ENCODE results near the gene ACSF3. TPM values are rescaled to one million over a fixed set of nuclear protein-coding genes. Genes with fewer than 3 reads are reported as not detected.

Gene ACSF3
- total RNA-seq, 1 experiment from 2014 or later, result 39.2 TPM

DNA sequence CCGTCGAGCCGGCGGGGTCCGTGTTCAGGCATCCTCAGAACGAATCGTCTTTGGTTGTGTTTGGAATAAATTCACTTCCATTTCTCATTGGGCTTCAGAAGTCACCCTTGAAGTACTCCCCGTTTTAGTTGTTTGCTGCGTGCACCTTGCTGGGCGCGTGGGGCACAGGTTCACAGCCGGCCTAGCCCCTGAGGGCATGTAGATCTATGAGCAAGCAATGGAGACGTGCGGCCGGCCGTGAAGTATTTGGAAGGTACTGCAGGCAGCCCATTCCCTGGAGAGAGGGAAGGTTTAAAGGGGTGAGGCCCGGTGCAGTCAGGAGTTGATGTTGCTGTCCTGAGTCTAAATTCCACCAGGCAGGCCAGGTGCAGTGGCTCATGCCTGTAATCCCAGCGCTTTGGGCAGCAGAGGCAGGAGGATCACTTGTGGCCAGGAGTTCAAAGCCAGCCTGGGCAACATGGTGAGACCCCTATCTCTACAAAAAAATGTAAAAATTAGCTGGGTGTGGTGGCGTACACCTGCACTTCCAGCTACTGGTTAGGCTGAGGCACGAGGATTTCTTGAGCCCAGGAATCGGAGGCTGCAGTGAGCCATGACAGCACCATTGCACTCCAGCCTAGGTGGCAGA, 714 bp downstream of the ACSF3 start:
- Mint-ChIP-seq H3K27ac (ENCODE audit: low read depth, unreplicated experiment) (peak overlapping the region; percentile 84), H3K4me1 (ENCODE audit: insufficient read depth, unreplicated experiment) (peaks cover 10% of the 10 kb centered on the region), H3K27me3 (ENCODE audit: insufficient read depth, unreplicated experiment) (peaks cover 29% of the 10 kb centered on the region), H3K4me3 (ENCODE audit: unreplicated experiment) (peak overlapping the region; percentile 88), H3K9me3 (ENCODE audit: unreplicated experiment) (no peaks in the 10 kb centered on the region), H3K36me3 (ENCODE audit: insufficient read depth, unreplicated experiment) (no peaks in the 10 kb centered on the region)
- intact Hi-C loops (cut with micrococcal nuclease), result no loop called here
- ChIA-PET POLR2A (interaction anchor here (0.7 to 1.5 kb wide), 7 partner anchors 43 to 644 kb away, joined by 3 to 6 read pairs (median 4); partner anchors contain the start of gene MVD), CTCF (no interaction called here)
- TF ChIP-seq, protein P1, sequence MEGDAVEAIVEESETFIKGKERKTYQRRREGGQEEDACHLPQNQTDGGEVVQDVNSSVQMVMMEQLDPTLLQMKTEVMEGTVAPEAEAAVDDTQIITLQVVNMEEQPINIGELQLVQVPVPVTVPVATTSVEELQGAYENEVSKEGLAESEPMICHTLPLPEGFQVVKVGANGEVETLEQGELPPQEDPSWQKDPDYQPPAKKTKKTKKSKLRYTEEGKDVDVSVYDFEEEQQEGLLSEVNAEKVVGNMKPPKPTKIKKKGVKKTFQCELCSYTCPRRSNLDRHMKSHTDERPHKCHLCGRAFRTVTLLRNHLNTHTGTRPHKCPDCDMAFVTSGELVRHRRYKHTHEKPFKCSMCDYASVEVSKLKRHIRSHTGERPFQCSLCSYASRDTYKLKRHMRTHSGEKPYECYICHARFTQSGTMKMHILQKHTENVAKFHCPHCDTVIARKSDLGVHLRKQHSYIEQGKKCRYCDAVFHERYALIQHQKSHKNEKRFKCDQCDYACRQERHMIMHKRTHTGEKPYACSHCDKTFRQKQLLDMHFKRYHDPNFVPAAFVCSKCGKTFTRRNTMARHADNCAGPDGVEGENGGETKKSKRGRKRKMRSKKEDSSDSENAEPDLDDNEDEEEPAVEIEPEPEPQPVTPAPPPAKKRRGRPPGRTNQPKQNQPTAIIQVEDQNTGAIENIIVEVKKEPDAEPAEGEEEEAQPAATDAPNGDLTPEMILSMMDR (IDR thresholded peaks at IDR 0.05; ENCODE audit: unreplicated experiment), result no peak
- DNase-seq (ENCODE audit: unreplicated experiment), result peak; percentile 40
- TSS peak; percentile 55 for BruUV-seq (replicated peaks)

DNA sequence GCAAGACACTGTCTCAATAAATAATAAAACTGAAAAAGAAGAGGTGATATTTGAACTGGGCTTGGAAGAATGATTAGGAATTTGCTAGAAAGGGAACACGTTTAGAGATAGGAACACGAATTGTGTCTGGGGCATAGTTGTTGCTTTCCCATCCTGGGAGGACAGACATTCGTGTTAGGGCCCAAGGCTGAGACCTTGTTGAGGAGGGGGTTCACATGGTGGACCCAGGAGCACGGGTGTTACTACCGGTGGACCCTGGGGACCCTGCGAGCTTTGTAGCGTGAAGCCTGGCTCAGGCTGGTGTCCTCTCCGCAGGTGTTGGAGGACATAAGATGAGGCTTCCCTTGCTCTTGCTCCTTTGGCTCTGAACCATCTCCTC, 1.2 kb downstream of the ACSF3 start:
- ChIA-PET CTCF (interaction anchor here (0.6 kb wide), 1 partner anchor 279 kb away, joined by 3 read pairs; no protein-coding TSS in a partner anchor), POLR2A (interaction anchor here (0.7 kb wide), 1 partner anchor 149 kb away, joined by 3 read pairs; no protein-coding TSS in a partner anchor)
- TF ChIP-seq, protein P1 (IDR thresholded peaks at IDR 0.05; ENCODE audit: unreplicated experiment), result no peak
- H3K36me3 Mint-ChIP-seq (ENCODE audit: insufficient read depth, unreplicated experiment), result no peaks in the 10 kb centered on the region
- BruUV-seq (replicated peaks), result no TSS peak
- H3K27me3 Mint-ChIP-seq (ENCODE audit: insufficient read depth, unreplicated experiment), result peaks cover 24% of the 10 kb centered on the region
- intact Hi-C loops (cut with micrococcal nuclease), result no loop called here
- H3K9me3 Mint-ChIP-seq (ENCODE audit: unreplicated experiment), result no peaks in the 10 kb centered on the region
- H3K27ac Mint-ChIP-seq (ENCODE audit: low read depth, unreplicated experiment), result peak overlapping the region; percentile 84
- H3K4me1 Mint-ChIP-seq (ENCODE audit: insufficient read depth, unreplicated experiment), result peaks cover 10% of the 10 kb centered on the region
- no peak for DNase-seq (ENCODE audit: unreplicated experiment)
- H3K4me3 Mint-ChIP-seq (ENCODE audit: unreplicated experiment), result peak overlapping the region; percentile 88

DNA sequence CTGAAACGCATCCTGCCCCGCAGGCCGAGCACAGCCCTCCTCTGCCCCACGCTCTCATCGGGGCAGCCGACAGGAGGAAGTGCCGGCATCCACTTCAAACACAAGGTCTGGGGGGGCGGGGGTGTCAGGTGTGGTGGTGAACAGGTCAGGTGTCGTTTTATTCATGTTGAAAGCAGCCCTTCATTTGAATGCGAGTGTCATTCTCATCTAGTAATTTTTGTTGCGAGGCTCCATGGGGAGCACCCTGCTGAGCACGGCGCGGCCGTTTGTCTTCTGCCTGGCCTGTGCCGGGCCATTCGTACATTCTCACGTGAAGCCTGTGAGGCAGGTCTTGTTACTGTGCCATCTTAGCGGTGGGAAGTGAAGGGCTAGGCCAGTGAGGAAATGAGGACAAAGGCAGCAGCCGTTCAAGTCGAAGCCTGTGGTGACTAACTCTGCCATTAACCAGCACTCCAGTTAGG, 1.9 kb downstream of the ACSF3 start:
- no peak for DNase-seq (ENCODE audit: unreplicated experiment)
- intact Hi-C loops (cut with micrococcal nuclease), result no loop called here
- Mint-ChIP-seq H3K36me3 (ENCODE audit: insufficient read depth, unreplicated experiment) (no peaks in the 10 kb centered on the region), H3K27me3 (ENCODE audit: insufficient read depth, unreplicated experiment) (peaks cover 18% of the 10 kb centered on the region), H3K4me1 (ENCODE audit: insufficient read depth, unreplicated experiment) (peaks cover 10% of the 10 kb centered on the region), H3K4me3 (ENCODE audit: unreplicated experiment) (peak overlapping the region; percentile 88), H3K9me3 (ENCODE audit: unreplicated experiment) (no peaks in the 10 kb centered on the region), H3K27ac (ENCODE audit: low read depth, unreplicated experiment) (no peak overlapping the region)
- no TSS peak for BruUV-seq (replicated peaks)
- POLR2A ChIA-PET, result no interaction called here
- TF ChIP-seq, protein P1 (IDR thresholded peaks at IDR 0.05; ENCODE audit: unreplicated experiment), result no peak
- CTCF ChIA-PET, result interaction anchor here (0.6 kb wide), 1 partner anchor 280 kb away, joined by 3 read pairs; no protein-coding TSS in a partner anchor

DNA sequence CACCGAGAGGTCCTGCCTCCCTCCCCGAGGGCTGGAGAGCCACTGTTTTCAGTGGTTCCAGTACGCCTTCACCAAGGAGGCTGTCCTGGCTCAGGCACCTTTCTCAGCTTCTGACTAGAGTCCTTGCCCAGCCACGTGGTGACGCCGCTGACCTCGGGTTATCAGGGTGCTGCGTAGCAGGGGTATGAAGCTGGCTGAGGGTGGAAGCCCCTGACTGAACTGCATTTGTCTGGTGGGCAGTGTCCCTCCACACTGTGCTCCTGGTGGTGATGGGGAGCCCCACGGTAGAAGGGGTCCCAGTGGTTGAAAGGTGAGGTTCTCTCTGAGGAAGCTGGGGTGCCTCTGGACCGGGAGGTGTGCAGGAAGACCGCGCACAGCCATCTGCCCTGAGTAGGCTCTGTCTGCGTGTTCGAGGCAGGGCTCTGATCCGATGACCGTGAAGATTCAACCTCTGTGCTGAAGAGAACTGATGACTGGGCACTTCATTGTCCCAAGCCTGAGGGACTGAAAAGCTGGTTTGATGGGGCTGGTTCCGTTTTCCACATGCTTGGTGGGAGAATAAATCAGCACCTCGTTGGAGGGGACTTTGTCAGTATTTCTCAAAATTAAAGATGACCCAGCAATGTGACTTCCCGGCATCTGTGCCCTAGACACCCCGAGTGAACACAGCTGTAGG, 2.5 kb downstream of the ACSF3 start:
- no TSS peak for BruUV-seq (replicated peaks)
- no peaks in the 10 kb centered on the region for H3K36me3 Mint-ChIP-seq (ENCODE audit: insufficient read depth, unreplicated experiment)
- no peak for DNase-seq (ENCODE audit: unreplicated experiment)
- ChIA-PET CTCF (no interaction called here), POLR2A (no interaction called here)
- peaks cover 10% of the 10 kb centered on the region for H3K4me1 Mint-ChIP-seq (ENCODE audit: insufficient read depth, unreplicated experiment)
- TF ChIP-seq, protein P1 (IDR thresholded peaks at IDR 0.05; ENCODE audit: unreplicated experiment), result no peak
- H3K4me3 Mint-ChIP-seq (ENCODE audit: unreplicated experiment), result no peak overlapping the region
- intact Hi-C loops (cut with micrococcal nuclease), result no loop called here
- H3K9me3 Mint-ChIP-seq (ENCODE audit: unreplicated experiment), result no peaks in the 10 kb centered on the region
- peaks cover 11% of the 10 kb centered on the region for H3K27me3 Mint-ChIP-seq (ENCODE audit: insufficient read depth, unreplicated experiment)
- H3K27ac Mint-ChIP-seq (ENCODE audit: low read depth, unreplicated experiment), result no peak overlapping the region

Data from MCF 10A (cell line).